A204.1 (cell line): ENCODE results near the gene ZNFX1.
"Not testable (repeated sequence)": the region's sequence is repeated elsewhere in the genome, so short reads cannot be mapped to it uniquely, and the experiment has no call there.

Experiments used
- FAIRE-seq: peaks from 2 replicates; lab custom pipeline; 2012; peaks lifted over from hg19 to GRCh38; lab: Jason Lieb, UNC

Gene ZNFX1

DNA sequence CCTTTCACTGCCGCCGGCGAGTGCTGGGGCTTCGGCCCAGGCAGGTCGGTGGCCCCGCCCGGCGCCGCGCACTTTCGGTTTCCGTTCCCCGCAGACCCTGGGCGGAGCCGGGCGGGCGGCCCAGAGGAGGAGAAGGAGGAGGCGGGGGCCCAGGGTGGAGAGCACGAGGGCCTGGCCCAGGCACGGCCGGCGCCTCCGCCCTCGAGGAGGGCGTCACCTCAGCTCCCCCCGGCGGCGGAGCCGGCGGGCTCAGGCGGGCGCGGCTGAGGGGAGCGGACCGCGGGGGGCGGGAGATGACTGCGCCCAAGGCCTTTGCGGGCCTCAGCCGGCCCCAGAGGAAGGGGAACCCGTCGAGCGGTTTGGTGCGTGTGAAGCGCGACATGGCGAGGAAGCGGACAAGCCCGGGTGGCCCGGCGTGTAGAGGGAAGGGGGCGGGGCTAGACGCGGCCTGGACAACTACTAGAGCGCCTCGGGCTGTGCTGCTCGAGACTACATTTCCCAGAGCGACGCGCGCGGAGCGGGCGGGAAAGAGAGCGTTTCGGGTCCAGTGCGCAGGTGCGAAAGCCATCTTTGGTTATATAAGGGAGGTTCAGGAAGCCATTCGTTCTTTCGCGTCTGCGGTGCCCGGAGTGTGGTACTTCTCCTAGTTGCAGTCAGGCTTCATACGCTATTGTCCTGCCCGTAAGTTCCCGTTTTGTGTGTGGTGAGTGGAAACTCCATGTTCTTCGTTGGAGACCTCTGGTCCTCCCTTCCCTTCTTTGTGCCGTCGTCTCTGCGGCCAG is at the start of gene ZNFX1:
Gene ZNFX1, minus strand, starts transcription at position 22 of the 782 bp plus-strand sequence. CDS start 2,218 bp downstream, outside the sequence.
- peak; percentile 87 for FAIRE-seq

DNA sequence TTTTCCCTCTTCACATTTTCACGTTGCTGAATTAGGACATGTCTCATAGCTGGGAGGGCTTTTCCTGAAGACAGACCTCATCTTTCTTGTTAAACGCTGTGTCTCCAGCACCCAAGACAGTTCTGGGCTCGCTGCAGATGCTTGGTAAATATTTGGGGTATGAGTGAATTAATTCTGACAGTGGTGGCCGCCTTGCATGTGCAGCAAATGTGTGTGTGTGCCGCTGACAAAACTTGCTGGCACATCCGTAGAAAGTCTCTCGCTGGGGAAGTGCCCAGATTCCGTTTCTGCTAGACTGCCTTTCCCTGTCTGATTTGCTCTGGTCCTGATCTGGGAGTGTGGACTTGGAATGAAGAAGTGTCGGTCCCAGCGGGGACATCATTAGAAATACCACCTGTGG is 48.2 kb upstream of the ZNFX1 start:
- no peak for FAIRE-seq

DNA sequence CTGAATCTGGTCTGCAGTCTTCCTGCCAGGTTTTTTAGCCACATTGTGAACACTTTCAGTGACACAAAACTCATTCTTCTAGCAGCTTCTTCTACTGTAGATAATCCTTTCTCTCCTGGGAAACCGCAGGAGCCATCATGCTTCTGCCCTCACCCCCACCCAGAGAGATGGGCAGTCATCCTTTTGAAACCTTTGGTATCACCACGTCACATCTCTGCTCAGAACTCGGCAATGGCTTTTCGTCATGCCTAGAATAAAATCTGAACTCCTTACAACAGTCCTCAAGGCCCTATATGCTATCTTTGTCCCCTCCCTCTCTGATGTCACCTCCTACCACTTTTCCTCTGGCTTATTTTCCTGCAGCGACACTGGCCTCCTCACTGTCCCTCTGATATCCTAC is 46.4 kb upstream of the ZNFX1 start:
- FAIRE-seq: no peak

DNA sequence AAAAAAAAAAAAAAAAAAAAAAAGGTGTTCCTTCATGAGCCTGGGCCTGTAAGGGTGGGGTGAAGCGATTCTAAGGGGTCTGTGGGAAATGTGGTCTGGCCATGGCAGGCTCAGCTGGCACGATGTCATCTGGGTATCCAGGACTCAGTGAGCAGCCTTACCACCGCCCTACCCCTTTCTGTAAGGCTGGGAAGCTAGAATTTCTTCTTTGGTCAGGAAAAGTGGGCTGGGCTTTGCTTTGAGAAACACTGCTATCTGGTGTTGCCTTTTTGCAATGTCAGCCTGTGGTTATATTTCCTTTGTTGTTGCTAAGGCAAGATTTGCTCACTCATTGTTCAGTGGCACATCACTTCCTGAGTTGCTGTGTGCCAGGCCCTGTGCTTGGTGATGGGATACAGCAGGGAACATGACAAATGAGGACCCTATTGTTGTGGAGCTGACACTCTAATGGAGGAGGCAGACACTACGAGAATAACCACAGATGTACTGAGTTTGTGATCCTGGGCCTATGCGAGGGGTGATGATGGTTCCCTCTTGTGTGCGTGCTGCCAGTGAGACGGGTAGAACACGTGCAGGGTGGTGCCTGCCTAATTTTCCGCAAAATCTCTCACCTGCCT is 45.9 kb upstream of the ZNFX1 start:
- FAIRE-seq: no peak

DNA sequence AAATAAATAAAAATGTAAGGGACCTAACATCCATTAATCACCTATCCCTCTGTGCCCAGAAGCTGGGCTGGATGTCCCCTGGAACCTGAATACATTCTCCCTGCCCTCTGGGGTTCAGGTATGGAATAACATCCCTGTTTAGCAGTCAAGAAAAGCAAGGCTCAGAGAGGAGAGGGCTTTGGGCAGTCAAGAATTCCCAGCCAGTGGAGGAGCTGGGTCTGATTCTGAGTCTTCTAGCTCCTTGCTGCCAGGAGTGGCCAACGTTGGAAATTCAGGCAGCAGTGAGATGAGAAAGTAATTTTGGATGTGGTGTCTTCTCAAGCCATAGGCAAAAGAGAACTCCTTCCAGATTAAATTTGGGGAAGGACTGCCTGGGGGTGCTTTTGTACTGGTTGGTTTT is 42.6 kb upstream of the ZNFX1 start:
- no peak for FAIRE-seq

DNA sequence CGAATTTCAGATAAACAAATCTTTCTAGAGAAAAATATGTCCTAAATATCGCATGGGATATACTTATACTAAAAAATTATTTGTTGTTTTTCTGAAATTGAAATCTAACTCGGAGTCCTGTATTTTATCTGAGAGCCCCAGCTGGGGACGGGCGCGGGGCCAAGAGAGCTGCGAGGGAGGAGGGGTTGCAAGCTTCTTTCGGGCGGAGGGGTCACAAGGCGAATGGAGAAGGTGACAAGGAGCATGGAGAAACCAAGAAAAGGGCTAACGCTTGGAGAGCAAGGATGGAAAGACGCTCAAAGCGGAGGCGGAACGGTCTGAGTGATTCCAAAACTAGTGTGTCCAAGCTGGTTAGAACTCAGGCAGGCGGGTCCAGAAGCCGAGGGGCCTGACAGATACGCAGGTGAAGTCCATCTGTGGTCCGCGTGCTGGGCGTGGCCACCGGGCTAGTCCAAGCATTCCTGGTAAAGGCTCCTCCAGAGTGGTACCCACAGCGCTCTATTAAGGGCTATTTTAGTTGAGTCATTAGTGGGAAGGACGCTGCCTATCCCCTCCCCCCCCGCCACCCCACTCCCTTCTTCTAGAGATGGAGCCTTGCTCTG is 41.5 kb upstream of the ZNFX1 start:
- no peak for FAIRE-seq

DNA sequence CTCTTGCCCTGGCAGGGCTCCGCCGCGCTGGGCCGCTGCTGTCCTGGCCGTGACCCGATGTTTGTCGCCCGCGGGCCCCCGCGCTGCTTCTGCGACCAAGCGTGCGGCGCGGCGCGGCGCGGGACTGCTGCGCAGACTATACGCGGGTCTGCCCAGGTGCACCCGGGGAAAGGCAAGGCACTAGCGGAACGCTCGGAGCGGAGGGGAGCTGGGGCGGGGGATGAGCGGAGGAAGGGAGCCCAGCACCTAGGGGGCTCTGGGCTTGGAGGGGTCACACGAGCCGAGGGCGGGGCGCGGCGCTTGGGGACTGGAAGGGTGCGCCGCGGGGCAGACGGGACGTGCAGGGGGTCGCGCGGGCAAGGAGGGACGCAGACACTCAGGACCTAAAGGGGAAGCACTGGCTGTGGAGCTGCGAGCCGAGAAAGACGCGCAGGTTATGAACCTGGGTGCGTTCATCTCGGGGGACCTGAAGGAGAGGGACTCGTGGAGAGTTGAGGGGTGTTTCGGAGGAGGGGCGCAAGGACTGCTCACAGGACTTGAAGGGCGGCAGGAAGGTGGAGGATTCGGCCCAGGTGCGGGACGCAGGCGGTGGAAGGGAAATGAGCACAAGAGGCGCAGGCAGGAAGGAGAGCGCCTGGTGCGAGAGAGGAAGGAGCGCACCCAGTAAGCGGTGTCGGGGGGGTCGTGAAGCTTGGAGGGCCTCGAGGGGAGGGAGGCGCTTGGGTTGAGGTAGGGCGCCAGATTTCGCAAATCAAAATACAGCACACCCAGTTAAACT is 40.8 kb upstream of the ZNFX1 start:
- no peak for FAIRE-seq

DNA sequence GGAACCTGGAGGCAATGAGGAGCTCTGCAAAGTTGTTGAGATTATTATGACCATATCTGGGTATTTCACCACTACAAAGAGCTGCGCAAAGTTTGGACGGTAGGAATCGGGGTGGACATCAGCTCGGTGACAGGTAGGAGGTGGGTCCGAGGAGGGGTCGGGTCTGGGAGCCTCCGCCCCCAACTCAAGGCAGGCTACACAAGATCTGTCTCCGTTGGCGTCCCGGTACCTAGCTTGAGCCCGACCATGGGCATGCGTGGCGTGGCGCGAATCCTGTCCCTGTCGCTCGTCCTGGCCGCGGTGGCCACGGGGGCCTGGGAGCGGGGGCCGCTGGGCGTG is 40.2 kb upstream of the ZNFX1 start:
- no peak for FAIRE-seq

DNA sequence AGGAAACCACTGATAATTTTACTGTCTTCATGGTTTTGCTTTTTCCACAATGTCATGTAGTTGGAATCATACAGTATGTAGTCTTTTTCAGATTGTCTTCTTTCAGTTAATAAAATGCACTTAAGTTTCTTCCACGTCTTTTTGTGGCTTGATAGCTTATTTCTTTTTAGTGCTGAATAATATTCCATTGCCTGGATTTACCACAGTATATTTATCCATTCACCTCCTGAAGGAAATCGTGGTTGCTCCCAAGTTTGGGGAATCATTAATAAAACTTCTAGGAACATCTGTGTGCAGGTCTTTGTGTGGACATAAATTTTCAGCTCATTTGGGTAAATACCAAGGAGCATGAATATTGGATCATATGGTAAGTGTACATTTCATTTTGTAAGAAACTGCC is 38.8 kb upstream of the ZNFX1 start:
- FAIRE-seq: no peak

DNA sequence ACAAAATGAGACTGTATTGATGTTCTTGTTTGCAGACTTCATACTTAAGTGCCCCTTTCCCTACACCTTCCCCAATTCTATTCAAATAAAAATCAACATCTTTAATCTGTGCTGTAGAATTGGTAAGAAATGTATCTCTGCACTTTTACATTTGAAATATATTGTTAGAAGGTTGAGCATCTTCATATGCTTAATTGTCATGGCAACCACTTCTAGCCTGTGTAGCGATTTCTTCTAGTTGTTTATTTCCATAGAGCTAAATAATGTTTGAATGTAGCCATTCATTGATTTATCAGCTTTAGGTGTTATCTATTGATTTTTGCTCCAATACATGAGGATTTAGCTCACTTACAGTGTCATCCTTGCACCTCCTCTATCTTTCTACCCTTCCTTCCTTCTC is 37.7 kb upstream of the ZNFX1 start:
- FAIRE-seq: no peak

DNA sequence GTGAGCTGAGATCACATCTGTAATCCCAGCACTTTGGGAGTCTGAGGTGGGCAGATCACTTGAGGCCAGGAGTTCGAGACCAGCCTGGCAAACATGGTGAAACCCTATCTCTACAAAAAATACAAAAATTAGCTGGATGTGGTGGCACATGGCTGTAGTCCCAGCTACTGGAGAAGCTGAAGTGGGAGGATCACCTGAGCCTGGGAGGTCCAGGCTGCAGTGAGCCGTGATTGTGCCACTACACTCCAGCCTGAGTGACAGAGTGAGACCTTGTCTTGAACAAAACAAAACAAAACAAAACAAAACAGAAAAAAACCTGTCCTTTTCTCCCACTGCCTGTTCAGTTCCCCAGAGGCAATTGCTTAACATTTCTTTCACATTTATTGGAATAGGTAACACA is 36.2 kb upstream of the ZNFX1 start:
- not testable (repeated sequence) for FAIRE-seq

DNA sequence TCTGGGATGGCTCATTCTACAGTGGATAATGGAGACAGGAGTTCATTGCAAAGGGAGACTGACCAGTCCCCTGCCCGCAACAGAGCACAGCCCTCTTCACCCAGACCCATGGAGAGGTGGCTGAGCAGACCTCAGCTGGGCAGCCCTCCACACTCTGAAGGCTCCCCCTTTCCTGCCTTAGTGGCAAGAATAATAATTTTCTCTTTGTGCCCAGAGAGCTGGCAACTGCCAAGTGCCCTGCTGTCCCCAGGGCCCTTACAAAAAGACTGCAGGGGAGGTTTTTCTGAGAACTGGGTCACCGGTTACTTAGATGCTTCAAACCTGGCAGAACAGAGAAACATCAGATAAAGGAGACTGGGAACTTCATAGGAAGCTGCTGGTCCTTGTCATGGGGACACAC is 35.4 kb upstream of the ZNFX1 start:
- FAIRE-seq: no peak

DNA sequence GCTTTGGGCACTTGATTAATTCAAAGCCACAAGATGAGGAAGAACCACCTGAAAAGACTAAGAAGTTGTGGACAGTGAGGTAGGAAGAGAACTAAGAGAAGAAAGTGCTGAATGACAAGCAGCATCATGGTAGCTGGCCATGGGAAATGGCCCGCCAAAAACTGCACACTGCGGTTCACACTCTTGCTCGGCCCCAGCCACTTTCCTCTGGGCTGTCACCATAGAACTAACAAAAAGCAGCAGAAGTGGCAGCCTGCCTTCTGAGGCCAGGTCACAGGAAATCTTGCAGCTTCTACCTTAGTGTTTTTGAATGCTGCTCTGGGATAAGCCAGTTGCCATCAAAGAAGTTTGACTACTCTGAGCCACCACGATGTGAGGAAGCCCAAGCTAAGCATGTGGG is 34.8 kb upstream of the ZNFX1 start:
- no peak for FAIRE-seq

DNA sequence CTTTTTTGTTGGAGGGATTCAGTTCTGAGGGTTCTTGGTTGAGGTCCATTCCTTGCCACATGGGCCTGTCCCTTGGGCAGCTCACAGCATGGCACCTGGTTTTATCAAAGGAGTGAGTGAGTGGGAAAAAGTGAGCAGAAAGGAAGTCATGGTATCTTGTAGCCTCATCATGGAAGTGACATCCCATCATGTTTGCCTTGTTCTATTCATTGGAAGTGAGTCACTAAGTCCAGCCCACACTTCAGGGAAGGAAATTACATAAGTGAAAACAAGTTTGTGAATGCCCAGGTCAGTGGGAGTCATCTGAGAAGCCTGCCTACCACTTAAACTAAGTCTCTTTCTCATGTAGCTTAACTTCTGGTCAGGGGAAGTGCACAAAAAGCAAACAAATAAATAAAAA is 32.8 kb upstream of the ZNFX1 start:
- no peak for FAIRE-seq

DNA sequence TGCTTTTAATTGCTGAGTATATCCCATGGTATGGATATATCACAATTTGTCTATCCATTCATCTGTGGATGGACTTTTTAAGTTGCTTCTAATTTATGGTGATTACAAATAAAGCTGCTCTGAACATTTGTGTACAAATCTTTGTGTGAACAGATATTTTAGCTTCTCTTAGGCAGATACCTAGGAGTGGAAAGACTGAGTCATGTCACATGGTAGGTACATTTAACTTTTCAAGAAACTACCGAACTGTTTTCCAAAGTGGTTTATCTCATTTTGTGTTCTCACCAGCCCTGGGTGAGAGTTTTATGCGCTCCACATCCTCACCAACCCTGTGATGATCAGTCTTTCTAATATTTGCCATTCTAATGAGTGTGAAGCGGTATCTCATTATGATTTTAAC is 31.0 kb upstream of the ZNFX1 start:
- FAIRE-seq: no peak

DNA sequence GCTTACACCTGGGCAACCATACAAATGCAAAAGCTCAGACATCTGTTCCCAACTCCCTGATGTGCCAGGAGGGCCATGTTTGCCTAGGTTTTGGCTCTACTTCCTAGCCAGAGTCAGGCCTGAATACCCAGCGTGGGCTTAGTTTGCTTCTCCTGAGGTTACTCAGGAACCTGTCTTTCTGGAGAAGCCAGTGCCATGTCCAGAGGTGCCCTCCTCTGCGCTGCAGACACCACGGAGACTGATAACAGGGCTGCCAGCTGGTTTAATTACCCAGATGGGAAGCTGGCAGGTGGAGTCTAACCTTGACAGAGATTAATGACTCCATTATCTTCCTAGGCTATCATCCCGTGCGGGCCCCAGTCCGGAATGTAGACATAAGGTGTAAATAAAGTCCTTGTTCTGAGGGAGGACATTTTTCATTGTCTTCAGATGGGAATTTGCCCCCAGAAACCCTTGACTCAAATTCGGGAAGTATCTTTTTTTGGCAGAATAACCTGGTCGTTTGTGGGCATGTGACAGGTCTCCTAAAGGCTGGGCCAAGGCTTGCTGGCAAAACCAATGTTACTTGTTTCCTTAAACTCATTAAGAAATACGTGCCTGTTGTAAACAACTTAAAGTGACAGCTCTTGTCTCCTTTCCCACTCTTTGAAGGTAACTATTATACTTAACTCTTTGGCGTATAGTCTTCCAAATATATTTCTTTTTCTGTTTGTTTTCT is 29.2 kb upstream of the ZNFX1 start:
- FAIRE-seq: no peak

DNA sequence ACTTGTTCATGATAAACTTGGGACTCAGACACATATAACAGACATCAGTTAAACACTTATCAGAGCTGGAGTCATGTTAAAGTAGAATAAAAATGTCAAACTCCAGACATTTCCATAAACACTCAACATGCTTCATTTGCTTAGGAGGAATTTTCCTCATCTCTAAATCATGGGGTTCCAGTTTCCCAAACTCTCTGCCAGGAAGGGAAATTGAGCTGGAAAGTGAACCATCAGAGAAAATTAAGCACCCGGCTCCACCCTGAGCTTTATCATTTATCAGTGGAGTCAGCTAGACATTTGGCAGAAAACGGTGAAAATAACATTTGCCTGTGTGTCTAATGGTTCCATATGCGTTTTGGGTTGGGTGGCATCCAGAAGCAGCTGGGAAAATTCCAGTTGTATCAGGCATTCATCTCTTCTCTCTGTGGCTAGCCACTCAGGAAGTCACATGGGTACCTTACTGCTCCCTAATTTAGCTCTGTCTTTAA is 25.3 kb upstream of the ZNFX1 start:
- no peak for FAIRE-seq

DNA sequence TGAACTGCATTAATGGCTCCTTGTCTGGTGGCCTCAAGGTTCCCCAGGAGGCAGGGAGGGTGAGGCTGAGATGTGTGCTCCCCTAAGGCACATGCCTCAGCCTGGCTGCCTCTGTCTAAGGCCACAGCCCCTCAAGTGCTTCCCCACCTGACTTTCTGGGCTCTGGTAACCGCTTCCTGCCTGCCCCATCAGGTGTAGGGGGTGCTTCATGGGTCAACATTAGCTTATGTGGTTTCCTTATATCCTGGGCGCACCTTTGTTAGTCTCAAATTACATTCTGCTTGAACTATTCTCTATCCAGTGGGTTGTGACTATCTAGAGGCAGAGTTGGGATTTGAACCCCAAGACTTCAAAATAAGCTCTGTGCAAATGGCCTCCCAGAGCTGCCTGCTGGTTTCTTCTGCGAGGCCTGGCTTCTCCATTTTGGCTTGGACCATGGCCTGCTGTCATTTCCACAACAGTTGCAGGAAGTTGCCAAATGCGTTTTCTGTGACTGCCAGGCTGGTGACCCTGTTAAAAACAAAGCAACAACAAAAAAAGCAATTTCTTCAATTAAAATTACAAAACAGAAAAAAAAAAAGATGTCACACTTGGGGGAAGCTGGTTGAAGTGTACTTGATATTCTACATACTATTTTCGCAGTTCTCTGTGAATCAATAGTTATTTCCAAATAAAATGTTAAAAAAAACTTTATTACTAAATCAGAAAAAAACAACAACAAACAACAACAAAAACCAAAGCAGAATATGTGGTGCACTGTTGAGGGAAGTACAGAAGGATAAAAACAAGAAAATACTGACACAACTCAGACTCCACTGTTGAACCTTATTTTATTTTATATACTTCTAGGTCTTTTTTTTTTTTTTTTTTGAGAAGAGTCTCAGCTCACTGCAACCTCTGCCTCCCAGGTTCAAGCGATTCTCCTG is 20.0 kb upstream of the ZNFX1 start:
- FAIRE-seq: no peak

DNA sequence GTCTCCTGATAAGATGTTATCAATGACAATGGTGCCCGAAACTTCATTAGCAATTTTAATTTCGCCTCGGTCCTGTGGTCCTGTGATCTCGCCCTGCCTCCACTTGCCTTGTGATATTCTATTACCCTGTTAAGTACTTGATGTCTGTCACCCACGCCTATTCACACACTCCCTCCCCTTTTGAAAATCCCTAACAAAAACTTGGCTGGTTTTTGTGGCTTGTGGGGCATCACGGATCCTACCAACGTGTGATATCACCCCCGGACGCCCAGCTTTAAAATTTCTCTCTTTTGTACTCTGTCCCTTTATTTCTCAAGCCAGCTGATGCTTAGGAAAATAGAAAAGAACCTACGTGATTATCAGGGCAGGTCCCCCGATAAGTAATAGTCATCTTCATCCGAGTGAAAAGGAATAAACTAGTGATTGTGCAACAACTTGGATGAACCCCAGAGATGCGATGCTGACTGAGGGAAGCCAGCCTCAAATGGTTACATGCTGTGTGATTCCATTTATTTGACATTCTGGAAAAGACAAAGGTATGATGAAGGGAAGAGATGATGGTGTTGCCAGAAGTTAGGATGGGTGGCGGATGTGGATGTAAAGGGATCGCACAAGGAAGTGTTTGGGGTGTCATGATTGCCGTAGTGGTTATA is 16.3 kb upstream of the ZNFX1 start:
- not testable (repeated sequence) for FAIRE-seq

DNA sequence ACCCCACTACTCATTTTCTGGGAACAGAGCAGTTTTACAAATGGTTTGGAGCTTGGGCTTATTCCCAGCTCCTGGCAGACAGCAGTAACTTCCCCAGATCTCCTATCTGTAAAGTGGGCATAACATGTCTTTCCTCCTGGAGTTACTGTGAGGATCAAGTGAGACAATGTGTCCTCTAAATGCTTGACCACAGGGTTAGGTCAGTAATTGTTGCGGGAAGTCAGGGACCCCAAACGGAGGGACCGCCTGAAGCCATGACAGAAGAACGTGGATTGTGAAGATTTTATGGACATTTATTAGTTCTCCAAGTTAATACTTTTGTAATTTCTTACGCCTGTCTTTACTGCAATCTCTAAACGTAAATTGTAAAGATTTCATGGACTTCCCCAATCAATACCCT is 15.3 kb upstream of the ZNFX1 start:
- no peak for FAIRE-seq

DNA sequence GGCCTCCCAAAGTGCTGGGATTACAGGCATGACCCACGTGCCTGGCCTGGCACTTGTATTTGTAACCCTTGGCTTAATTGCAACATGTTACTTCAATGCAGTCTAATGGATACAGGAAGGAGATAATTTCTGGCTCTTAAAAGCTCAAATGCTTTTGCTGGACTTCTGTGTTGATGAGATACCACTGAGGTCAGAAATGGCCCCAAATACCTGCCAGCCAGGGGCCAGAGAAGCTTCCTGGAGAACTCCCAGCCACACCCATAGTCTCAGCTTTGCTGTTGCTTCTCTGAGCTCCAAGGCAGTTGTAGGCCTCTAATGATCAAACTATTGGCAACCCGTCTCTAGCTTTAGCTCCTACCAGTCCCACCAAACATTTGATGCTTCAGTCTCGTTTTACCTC is 14.2 kb upstream of the ZNFX1 start:
- FAIRE-seq: no peak
